HG02943 (cell line): ENCODE data around the gene TSPAN10.
"Not testable (repeated sequence)": the region's sequence is repeated elsewhere in the genome, so short reads cannot be mapped to it uniquely, and the experiment has no call there.

Source experiments
- ATAC-seq: cut with Tn5 transposase; IDR thresholded peaks from one replicate; pipeline ENCODE4 v1.9.1; 2021; ENCODE audit warnings: mild to moderate bottlenecking, low read depth, moderate library complexity; ENCODE audit not compliant: unreplicated experiment

TSPAN10 gene

DNA sequence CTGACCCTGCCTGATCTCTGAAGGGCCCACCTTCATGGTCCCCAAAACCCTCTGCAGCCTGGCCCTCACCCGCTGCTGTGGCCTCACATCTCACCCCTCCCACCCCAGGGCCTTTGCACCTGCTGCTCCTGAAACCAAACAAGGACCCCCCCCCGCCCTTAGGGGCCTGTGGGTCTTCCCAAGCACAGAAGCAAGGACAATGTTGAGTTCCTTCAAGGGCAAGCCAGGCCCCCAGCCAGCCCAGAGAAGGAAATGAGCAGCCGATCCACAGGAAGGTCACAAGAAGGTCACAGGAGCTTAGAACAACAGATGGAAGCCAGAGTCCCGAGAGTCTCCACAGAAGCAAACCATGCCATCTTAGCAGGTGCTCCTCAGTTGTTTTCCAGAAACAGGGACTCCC is 19.8 kb downstream of the TSPAN10 start:
- no peak for ATAC-seq

DNA sequence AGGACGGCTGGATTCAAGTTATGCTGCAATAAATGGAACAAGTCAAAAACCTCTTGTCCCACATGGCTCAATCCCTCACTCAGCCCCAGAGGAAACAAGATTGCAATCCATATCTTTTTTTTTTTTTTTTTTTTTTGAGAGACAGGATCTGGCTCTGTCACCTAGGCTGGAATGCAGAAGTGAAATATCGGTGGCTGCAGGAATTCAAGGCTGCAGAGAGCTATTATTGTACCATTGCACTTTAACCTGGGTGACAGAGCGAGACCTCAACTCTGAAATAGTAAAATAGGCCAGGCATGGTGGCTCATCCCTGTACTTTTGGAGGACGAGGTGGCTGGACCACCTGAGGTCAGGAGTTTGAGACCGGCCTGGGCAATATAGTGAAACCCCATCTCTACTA is 22.0 kb downstream of the TSPAN10 start:
- no peak for ATAC-seq

DNA sequence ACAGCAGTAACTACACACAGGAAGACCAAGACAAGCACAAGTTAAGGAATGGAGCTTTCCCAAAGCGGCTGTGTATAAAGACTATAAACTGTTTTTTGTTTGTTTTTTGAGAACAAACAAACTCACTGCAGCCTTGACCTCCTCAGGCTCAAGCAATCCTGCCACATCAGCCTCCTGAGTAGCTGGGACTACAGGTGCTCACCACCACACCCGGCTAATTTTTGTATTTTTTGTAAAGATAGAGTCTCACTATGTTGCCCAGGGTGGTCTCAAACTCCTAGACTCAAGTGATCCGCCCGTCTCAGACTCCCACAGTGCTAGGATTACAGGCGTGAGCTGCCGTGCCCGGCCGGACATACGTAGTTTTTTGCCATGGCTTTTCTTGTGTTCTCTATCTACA is 23.4 kb downstream of the TSPAN10 start:
- ATAC-seq, result no peak

DNA sequence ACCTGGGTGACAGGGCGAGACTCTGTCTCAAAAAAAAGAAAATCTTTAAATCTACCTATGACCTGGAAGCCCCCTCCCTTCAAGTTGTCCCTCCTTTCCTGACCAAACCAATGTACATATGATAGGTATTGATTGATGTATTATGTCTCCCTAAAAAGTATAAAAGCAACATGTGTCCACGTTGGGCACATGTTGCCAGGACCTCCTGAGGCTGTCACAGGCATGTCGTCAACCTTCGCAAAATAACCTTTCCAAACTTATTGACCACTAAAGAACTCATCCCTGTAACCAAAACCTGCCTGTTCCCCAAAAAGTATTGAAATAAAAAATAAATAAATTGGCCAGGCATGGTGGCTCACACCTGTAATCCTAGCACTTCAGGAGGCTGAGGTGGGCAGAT is 25.0 kb downstream of the TSPAN10 start:
- no peak for ATAC-seq

DNA sequence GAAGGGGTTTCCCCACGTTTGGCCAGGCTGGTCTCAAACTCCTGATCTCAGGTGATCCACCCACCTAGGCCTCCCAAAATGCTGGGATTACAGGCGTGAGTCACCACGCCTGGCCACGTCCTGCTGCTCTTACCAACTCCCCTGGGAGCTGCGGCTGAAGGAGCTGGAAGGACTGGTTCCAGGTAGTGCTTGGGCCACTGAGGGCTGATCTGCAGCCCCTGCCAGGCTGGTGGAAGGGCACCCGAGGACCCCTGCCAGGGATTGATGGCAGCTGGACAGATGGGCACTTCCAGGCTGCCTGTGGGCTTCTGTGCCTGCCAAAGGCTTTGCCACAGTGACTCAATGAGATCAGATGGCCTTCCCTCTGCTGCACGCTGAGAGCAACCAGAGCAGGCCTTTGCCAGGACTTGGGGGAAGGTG is 27.1 kb downstream of the TSPAN10 start:
- no peak for ATAC-seq

DNA sequence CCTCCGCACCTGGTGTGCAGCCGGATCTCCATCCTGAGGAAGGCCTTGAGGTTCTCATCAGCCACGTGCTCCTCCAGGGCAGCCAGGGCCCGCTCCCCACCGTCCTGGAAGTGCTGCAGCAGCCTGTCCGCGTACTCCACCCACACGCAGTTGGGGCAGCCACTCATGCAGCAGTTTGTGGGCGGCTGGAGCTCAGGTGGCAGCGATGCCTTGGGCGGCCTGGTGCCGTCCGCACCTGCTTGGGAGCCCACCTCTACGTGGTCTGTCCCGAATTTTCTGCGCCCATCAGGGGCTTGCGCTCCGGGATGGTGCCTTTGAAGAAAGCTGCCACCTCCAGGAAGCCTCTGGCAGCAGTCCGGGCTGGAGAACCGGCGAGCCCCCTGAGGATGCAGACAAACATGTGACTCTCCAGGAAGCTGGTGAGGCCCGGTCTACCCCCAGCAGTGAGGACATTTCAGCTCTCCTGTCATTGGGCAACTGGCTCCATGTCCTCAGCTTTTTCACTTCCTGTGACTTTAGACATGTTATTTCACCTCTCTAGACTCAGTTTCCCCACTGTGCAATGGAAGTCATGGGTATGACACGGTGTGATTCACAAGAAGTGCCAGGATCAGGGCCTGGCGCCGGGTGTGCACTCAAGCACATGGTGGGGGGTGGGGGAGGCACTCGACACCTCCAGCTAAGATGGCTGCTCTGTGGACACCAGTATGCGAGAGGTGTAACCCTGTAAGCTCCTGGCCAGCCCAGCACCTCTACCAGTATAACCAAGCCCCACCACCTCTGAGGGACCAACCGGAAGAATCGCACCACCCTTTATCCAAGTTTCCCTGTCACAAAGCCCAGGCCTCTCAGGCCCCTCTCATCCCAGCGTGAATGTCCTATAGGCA is 28.5 kb downstream of the TSPAN10 start:
- ATAC-seq, result no peak

DNA sequence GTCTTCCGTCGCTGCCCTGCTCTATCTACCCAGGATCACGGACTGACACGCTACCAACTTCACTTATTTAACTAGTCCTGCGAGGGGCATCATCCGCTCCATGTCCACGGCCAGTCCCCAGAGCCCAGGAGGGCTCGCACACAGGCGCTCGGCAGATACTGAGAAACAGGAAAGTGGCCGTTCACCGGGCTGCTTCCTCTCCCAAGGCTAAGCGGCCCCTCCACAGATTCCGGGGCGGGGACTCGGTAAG is 29.0 kb downstream of the TSPAN10 start:
- ATAC-seq, result no peak

DNA sequence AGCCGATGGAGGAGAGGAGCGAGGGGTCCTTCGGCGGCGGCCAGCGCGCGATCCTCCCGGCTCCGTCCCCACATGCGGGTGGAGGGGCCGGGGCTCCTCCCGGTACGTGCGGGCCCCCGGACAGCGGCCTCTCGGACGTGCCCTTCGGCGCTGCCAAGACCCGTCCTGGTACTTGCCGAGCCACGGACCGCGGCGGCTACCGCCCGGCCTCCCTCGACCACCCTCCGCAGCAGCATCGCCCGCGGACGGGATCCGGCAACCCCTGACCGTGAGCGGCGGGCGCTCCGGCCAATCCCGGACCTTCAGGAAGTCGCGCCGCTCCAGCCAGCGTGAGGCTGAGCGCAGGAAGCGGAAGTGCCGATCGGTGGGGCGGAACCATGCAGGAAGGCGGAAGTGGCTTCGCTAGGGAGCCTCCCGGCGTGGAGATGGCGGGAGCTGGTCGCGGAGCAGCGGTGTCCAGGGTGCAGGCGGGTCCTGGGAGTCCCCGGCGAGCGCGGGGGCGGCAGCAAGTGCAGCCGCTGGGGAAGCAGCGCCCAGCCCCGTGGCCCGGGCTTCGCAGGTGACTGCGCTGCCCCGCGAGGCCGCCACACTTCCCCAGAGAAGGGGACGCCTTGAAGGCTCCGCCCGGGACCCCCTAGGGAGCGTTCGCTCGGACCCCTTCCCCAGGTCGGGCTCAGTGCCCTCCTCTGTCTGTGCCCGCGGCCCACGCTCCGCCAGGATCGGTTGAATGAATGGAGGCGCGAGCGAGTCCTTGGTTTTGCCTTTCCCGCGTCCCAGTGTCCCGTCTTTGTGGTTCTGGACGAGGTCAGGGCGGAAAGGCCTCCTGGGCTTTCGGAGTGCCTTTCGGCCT is 29.6 kb downstream of the TSPAN10 start, which contains the start of the genes CCDC137 and OXLD1:
TSS of gene CCDC137 (plus strand) at position 396 of the 850 bp plus-strand sequence. CDS start at position 426, 30 bp downstream.
TSS of gene OXLD1 (minus strand) at position 264 of the 850 bp plus-strand sequence. CDS start at position 236, 28 bp downstream.
- peak; percentile 88 for ATAC-seq

DNA sequence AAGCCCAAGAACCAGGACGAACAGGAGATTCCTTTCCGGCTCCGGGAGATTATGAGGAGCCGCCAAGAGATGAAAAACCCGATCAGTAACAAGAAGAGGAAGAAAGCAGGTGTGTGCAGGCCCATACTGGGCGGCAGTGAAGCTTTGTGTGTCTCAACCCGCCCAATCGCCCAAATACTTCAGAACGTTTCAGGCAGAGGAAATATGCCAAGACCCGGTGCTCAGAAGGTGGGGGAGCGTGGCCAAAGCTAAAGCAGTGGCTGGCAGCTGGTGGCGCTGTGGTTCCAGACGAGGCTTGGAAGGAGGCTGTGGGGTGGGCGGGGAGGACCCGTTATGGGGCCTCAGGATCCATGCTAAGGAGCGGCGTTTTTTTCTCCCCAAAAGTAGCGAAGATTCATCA is 30.8 kb downstream of the TSPAN10 start:
- no peak for ATAC-seq

DNA sequence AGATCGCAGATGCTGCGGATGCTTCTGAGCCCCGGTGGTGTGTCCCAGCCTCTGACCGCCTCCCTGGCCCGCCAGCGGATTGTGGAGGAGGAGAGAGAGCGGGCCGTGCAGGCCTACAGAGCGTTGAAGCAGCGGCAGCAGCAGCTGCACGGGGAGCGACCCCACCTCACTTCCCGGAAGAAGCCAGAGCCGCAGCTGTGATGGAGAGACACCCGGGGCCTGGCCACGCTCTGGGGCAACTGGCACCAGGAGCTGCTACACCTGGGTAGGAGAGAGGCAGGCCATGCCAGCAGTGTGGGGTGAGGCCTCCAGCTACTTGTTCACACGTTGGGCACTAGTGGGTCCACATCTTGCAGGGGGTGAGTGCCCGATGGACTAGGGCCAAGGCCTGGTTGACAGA is 35.5 kb downstream of the TSPAN10 start:
- no peak for ATAC-seq

DNA sequence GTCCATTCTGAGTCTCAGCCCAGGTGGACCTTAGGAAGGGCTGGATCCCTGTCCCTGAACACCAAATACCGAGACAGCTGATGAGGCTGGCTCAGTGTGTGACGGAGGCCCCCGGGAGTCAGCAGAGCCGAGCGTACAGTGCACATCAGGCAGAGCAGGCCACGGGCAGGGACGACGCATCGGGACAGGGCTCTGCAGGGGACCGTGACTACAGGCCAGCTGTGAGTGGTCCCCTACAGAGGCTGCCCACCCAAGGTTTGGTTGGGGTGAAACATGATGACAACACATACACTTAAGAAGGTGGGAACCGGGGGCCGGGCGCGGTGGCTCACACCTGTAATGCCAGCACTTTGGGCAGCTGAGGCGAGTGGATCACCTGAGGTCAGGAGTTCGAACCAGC is 36.0 kb downstream of the TSPAN10 start:
- no peak for ATAC-seq

DNA sequence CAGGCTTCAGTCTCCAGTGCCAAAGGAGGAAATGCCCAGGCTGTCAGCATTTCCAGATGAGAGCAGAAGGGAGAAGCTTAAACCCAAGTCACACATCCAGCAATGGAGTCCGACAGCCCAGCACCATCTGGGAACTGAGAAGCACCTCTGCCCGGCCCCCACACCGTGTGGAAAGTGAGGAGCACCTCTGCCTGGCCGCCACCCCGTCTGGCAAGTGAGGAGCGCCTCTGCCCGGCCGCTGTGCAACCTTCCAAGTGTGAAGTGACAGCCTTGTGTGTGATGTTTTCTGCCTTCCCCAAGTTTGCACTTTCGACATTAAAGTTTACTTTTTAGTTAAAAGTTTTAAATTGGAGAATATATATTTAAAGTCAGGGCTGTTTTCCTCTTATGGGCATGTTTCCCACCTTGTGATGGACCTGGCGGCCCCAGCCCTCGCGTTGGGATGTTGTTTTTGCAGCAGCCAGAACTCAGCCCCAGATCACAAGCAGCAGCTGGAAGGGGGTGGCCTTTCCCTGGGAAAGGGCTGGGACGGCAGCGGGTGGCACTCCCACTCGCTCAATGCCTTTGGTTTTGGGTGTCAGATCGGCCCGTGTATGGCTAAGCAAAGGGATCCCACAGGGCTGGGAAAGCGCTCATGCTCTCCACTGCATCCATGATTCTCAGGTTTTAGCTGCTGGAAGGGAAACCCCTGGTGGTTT is 36.7 kb downstream of the TSPAN10 start:
- ATAC-seq, result no peak

DNA sequence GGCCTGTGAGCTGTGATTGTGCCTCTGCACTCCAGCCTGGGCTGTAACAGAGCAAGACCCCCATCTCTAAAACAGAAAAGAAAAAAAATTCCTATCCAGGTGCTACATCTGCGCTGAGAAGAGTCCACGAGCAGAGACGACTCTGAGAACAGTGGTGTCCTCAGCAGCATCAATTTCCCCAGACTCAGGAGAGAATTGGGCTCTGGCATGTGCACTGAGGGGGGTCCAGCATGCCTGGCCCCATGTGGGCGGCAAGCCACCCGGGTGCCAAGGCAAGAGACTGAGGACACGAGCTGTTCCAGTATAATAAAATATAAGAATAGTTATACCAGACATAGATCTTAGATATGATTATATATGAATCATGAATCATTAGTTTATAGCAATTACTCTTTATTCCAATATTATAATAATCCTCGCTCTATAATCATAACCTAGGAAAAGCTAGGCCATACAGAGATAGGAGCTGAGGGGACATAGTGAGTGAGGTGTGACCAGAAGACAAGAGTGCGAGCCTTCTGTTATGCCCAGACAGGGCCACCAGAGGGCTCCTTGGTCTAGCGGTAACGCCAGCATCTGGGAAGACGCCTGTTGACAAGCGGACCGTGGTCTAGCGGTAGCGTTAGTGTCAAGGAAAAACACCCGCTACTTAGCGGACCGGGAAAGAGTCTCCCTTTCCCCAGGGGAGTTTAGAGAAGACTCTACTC is 38.7 kb downstream of the TSPAN10 start:
- not testable (repeated sequence) for ATAC-seq

DNA sequence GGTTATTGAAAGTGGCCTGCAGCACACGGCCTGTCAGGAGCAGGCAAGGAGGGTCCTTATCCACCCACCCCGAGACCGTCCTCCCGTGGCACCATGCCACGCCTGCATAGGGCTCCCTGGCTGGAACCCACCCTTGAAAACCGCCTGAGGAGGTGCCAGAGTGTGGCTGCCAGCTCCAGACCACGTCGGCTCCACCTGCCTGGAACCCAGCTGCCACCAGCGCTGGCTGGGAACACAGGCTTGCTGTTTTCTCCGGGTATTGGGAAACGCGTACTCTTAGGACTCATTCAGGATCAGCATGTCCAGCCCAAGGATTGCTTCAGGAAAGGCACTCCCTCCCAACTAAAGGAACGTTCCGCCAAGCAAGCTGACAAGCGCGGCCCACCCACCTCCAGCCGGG is 39.9 kb downstream of the TSPAN10 start:
- ATAC-seq, result no peak

DNA sequence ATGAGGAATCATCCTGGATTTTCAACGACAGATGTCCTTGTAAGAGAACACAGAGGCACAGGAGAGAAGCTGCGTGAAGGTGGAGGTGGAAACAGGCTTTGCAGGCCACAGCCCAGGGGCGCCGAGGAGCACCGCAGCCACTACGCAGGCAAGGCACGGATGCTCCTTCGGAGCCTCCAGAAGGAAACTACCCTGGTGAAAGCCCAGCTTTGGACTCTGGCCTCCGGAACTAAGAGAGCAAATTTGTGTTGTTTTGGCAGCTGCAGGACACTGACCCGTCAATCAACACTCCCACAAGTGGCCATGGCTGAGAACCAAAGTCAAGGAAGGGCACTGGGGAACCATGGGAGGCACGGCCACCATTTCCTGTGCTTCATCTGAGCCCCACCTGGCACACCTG is 43.2 kb downstream of the TSPAN10 start:
- ATAC-seq, result no peak

DNA sequence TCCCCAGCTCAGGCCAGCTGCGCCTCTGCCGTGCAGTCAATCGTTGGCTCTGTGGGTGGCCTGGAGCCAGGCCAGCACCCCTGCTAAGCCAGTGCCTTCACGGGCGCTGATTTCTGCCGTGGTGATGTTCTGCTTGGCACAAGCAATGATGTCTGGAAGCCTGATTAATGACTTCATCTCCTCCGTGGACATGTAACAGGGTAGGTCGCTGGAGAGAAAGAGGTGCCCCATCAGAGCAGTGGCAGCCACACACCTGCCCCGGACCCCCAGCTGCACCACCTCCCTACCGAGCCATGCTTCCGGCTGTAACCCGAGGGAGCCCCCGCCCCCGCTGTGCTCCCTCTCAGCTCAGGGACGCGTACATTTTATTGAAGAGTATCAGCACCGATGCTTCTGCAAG is 44.7 kb downstream of the TSPAN10 start:
- no peak for ATAC-seq

DNA sequence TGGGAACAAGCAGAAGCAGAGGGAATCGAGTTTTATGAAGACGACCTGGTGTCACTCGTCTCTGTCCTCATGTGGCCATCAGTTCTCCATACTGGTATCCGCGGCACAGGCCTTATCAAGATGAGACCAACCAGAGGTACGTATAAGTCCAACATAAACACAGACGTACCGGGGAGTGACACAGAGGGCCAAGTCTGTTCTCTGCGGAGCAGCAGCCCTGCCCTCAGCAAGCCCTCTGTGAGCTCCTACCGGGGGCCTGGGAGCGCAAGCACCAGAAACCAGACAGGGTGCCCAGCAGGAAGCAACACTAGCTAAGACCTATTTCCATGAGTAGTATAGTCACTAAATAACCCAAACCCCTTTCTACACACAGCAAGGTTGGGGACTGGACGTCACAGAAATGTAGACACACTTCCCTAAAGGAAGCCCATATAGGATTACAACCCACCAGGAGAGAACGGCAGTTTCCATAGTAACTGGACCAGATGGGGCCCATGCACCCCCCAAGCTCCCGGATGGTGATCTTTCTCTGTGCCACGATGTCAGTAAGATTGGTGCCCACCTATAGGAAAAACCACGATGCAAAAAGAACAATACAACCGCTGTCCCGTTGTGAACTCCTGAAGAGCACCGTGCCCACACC is 45.7 kb downstream of the TSPAN10 start:
- no peak for ATAC-seq

DNA sequence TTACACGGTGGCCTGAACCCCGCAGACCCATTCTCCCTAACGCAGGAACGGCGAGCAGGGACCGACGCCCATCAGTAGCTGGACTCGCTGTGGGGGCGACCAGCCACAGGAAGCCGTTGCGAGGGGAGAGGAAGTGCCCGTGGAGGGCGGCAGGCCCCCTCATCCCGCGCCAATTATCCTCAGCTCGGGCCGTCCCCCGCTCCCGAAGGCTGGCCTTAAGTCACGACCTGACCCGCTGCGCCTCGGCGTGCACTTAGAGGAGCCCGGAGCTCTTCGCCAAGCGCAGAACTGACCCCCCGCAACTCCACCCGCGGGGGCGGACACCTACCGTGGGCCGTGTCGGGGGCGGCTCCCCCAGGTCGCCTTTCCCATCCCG is 46.2 kb downstream of the TSPAN10 start:
- ATAC-seq, result peak; percentile 2

DNA sequence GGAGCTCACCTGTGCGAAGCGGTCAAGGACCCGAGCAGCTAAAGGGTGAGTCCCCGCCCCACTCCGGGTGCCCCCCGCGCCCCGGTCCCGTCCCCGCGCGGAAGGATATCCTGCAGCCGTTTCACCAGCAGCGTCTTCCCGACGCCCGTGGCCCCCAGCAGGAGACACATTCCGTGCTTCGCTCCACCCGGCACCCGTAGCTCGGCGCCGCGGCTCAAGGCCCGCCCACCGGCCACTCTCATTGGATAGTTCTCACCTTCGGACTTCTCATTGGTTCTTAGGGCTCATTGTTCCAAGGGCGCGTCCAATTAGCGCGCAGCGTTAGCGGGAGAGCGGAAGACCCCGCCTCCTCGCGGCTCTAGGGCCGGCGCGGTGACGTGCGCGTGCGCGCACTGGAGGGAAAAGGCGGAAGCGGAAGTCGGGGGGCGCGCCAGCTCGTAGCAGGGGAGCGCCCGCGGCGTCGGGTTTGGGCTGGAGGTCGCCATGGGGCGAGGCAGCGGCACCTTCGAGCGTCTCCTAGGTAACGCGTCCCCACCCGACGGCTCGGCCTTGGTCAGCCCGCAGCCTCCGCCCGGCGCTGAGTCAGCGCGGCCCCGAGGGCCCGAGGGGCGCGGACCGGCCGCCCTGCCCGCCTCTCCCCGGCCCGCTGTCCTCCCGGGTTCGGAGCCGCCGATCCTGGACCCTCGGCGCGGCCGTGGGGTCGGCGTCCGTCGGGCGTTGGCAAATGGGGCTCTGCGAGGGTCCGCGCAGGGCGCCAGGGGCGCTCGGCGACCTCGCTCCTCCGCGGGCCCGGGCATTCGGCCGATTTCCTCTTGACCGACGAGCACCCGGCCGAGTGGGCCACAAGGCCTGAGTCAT is 46.8 kb downstream of the TSPAN10 start, which contains the start of the genes ARL16 and HGS:
TSS of gene ARL16 (minus strand) at position 214 of the 858 bp plus-strand sequence. CDS start at position 170, 44 bp downstream.
TSS of gene HGS (plus strand) at position 428 of the 858 bp plus-strand sequence. CDS start at position 484, 56 bp downstream.
- ATAC-seq, result peak; percentile 90
